Upper lobe of left lung (tissue), 6 donors: ENCODE data around the gene RNASE8. TPM values are rescaled to one million over a fixed set of nuclear protein-coding genes. Genes with fewer than 3 reads are reported as not detected.
A peak's percentile ranks its signal among the peaks of the same experiment; 100 is the strongest.

ENCODE experiments used
- ATAC-seq, 2 donors: fragments of 200-7000 bp; cut with Tn5 transposase; one replicate each; pipeline ENCODE4 v1.9.1; 2022; ENCODE audit warnings: mild to moderate bottlenecking in 2 of 2, moderate library complexity in 2 of 2; ENCODE audit not compliant: low FRiP score in 2 of 2
- DNase-seq, 2 donors: peaks; one replicate each; pipeline ENCODE4 v3.0.0-alpha.2; 2019 to 2020
- H3K27ac ChIP-seq, 4 donors: fragments of 200-600 bp; sonication (generic); one replicate each; pipeline ENCODE4 v1.5.1; 2016 to 2019
- H3K27me3 ChIP-seq, 4 donors: fragments of 200-600 bp; sonication (generic); one replicate each; pipeline ENCODE4 v1.5.1; 2017 to 2019
- H3K36me3 ChIP-seq, 4 donors: fragments of 200-600 bp; sonication (generic); one replicate each; pipeline ENCODE4 v1.5.1; 2016 to 2019
- H3K4me1 ChIP-seq, 4 donors: fragments of 200-600 bp; sonication (generic); one replicate each; pipeline ENCODE4 v1.5.1; 2018 to 2019
- H3K4me3 ChIP-seq, 4 donors: fragments of 200-600 bp; sonication (generic); one replicate each; pipeline ENCODE4 v1.5.1; 2017 to 2019; ENCODE audit warnings: mild to moderate bottlenecking in 2 of 4, moderate library complexity in 1 of 4
- H3K9me3 ChIP-seq, 4 donors: fragments of 200-600 bp; sonication (generic); one replicate each; pipeline ENCODE4 v1.5.1; 2018 to 2019
- CTCF ChIP-seq, 6 experiments: fragments of 450-650 bp in 4 of 6; fragments of 200-600 bp in 2 of 6; sonication (generic) in 2 of 6; IDR thresholded peaks; one replicate each; pipeline ENCODE4 v1.5.1; 2016 to 2019; ENCODE audit warnings: antibody characterized with exemption in 6 of 6
- EP300 ChIP-seq, 4 donors: sonication (generic); formaldehyde crosslinking; IDR thresholded peaks; one replicate each; pipeline ENCODE4 v1.5.1; 2017; ENCODE audit warnings: antibody characterized with exemption in 4 of 4, control low read depth in 2 of 4
- POLR2A ChIP-seq, 4 donors: fragments of 450-650 bp; IDR thresholded peaks; one replicate each; pipeline ENCODE4 v1.5.1; 2016 to 2017; ENCODE audit warnings: antibody characterized with exemption in 4 of 4, mild to moderate bottlenecking in 2 of 4
- POLR2AphosphoS5 ChIP-seq, 2 donors: sonication (generic); formaldehyde crosslinking; IDR thresholded peaks; one replicate each; pipeline ENCODE4 v1.5.1; 2017; ENCODE audit warnings: antibody characterized with exemption in 2 of 2
- WGBS, 2 donors: methylation state at CpG; one replicate each; pipeline ENCODE4 v1.1.5; 2017 to 2018; 5-methylcytosine and 5-hydroxymethylcytosine counted together
- total RNA-seq, 6 donors: library from RNA; depleted of rRNA in 4 of 6; stranded (reverse); fragments of >200 nt in 4 of 6; gene quantifications; one replicate each; pipeline versions ENCODE4 v1.1.0 to v1.2.1, GENCODE V29; 2016 to 2021
- donor health status: DM: no; HTN: no; CAD: no; lungs with moderate emphysema.
- donor health status: DM: no; HTN: yes; CAD: no; lungs with severe emphysema.

The RNASE8 gene
- total RNA-seq, 6 donors from 2014 or later, result not detected

GRCh38 chr14:21096438-21096837 is 38.8 kb downstream of the RNASE8 start:
- no peaks in the 10 kb centered on the region for H3K27me3 ChIP-seq
- 76 to 84% methylated on average over 3 of the region's 3 CpGs for WGBS, 2 donors
- TF ChIP-seq EP300 (IDR thresholded peaks at IDR 0.05) (no peak), POLR2AphosphoS5 (IDR thresholded peaks at IDR 0.05) (no peak), POLR2A (IDR thresholded peaks at IDR 0.05) (no peak), CTCF (IDR thresholded peaks at IDR 0.05) (no peak)
- no peaks in the 10 kb centered on the region for H3K9me3 ChIP-seq
- DNase-seq (no peak), ATAC-seq (no peak)
- H3K4me3 ChIP-seq, result no peak overlapping the region
- peaks cover 0 to 18% (median 11%) of the 10 kb centered on the region in 4 donors for H3K36me3 ChIP-seq
- peaks cover 23 to 46% (median 35%) of the 10 kb centered on the region in 4 donors for H3K4me1 ChIP-seq
- H3K27ac ChIP-seq, result peak overlapping the region; percentile 27 to 97 (median 92)

GRCh38 chr14:21096978-21097635 is 39.5 kb downstream of the RNASE8 start:
- H3K27ac ChIP-seq, result peak overlapping the region; percentile 87 to 97 (median 92)
- WGBS, 2 donors, result 53 to 60% methylated on average over 10 of the region's 10 CpGs
- ATAC-seq (no peak), DNase-seq (no peak)
- peaks cover 23 to 45% (median 34%) of the 10 kb centered on the region in 4 donors for H3K4me1 ChIP-seq
- no peak for TF ChIP-seq EP300 (IDR thresholded peaks at IDR 0.05)
- TF ChIP-seq POLR2AphosphoS5 (IDR thresholded peaks at IDR 0.05), result no peak
- no peak for TF ChIP-seq CTCF (IDR thresholded peaks at IDR 0.05)
- TF ChIP-seq POLR2A (IDR thresholded peaks at IDR 0.05), result no peak
- H3K9me3 ChIP-seq, result no peaks in the 10 kb centered on the region
- peaks cover 0 to 11% (median 6%) of the 10 kb centered on the region in 4 donors for H3K36me3 ChIP-seq
- no peaks in the 10 kb centered on the region for H3K27me3 ChIP-seq
- peak overlapping the region in 3 of 4 donors; percentile 72 to 84 (median 79) for H3K4me3 ChIP-seq

GRCh38 chr14:21097636-21098075 is 40.0 kb downstream of the RNASE8 start:
- Histone ChIP-seq H3K4me3 (peak overlapping the region; percentile 25 to 84 (median 76)), H3K27me3 (no peaks in the 10 kb centered on the region), H3K36me3 (peaks cover 0 to 7% (median 3%) of the 10 kb centered on the region in 4 donors), H3K9me3 (no peaks in the 10 kb centered on the region), H3K4me1 (peaks cover 23 to 43% (median 33%) of the 10 kb centered on the region in 4 donors), H3K27ac (peak overlapping the region; percentile 87 to 97 (median 92))
- DNase-seq (peak in 1 of 2 donors; percentile 74), ATAC-seq (peak in 1 of 2 donors; percentile 14)
- 1 to 3% methylated on average over 6 to 11 of the region's 19 CpGs for WGBS, 2 donors
- no peak for TF ChIP-seq EP300 (IDR thresholded peaks at IDR 0.05)

GRCh38 chr14:21098076-21098891 is 40.7 kb downstream of the RNASE8 start, which contains the start of gene ZNF219:
TSS of gene ZNF219 (minus strand) at chr14:21098655. CDS start at chr14:21093591, 5,064 bp downstream.
- H3K4me1 ChIP-seq, result peaks cover 27 to 46% (median 36%) of the 10 kb centered on the region in 4 donors
- H3K36me3 ChIP-seq, result peaks cover 0 to 1% (median 0%) of the 10 kb centered on the region in 4 donors
- peak; percentile 66 to 91 for DNase-seq
- peak within 1 kb of the TSS; percentile 87 to 97 (median 92) for H3K27ac ChIP-seq
- TF ChIP-seq CTCF (IDR thresholded peaks at IDR 0.05) (peak in 1 of 6 experiments; percentile 24), EP300 (IDR thresholded peaks at IDR 0.05) (no peak), POLR2AphosphoS5 (IDR thresholded peaks at IDR 0.05) (peak in 1 of 2 donors; percentile 65), POLR2A (IDR thresholded peaks at IDR 0.05) (peak in 1 of 4 donors; percentile 44)
- H3K27me3 ChIP-seq, result no peaks in the 10 kb centered on the region
- WGBS, 2 donors, result 0 to 3% methylated on average over 7 of the region's 90 CpGs
- H3K9me3 ChIP-seq, result no peaks in the 10 kb centered on the region
- H3K4me3 ChIP-seq, result peak within 1 kb of the TSS; percentile 66 to 84 (median 76)
- ATAC-seq, result peak in 1 of 2 donors; percentile 68
